MCF 10A (cell line): ENCODE results near the gene UBE4A. TPM values are rescaled to one million over a fixed set of nuclear protein-coding genes. Genes with fewer than 3 reads are reported as not detected.
"Not testable (repeated sequence)": the region's sequence is repeated elsewhere in the genome, so short reads cannot be mapped to it uniquely, and the experiment has no call there.

ENCODE experiments used
- BruUV-seq: library from RNA; stranded (reverse); fragments of 400-500 nt; replicated peaks from 2 replicates; lab custom pipeline; 2021; lab: Mats Ljungman, UMichigan
- CTCF ChIA-PET: fragments of 300-600 bp; sonication (Branson Sonifier 250); formaldehyde crosslinking; extraction: SDS; loops from one replicate; lab custom pipeline; 2021; ENCODE audit warnings: antibody characterized with exemption, inconsistent platforms; lab: Yijun Ruan, JAX
- POLR2A ChIA-PET: fragments of 300-600, 350-650 bp; sonication (Branson Sonifier 250); formaldehyde crosslinking; extraction: SDS; loops from one replicate; lab custom pipeline; 2020; ENCODE audit warnings: antibody characterized with exemption, inconsistent platforms; lab: Yijun Ruan, JAX
- DNase-seq: peaks from one replicate; pipeline ENCODE4 v3.0.0-alpha.2; 2018; ENCODE audit not compliant: unreplicated experiment
- H3K27ac Mint-ChIP-seq: one replicate; pipeline ENCODE4 v1.8.0; 2022; ENCODE audit warnings: mild to moderate bottlenecking, low read depth, mixed read lengths; ENCODE audit not compliant: unreplicated experiment
- H3K27me3 Mint-ChIP-seq: one replicate; pipeline ENCODE4 v1.8.0; 2022; ENCODE audit warnings: mixed read lengths; ENCODE audit not compliant: insufficient read depth, unreplicated experiment
- H3K36me3 Mint-ChIP-seq: one replicate; pipeline ENCODE4 v1.8.0; 2022; ENCODE audit warnings: mild to moderate bottlenecking, moderate library complexity, mixed read lengths; ENCODE audit not compliant: insufficient read depth, unreplicated experiment
- H3K4me1 Mint-ChIP-seq: one replicate; pipeline ENCODE4 v1.8.0; 2022; ENCODE audit warnings: mixed read lengths; ENCODE audit not compliant: insufficient read depth, unreplicated experiment
- H3K4me3 Mint-ChIP-seq: one replicate; pipeline ENCODE4 v1.8.0; 2022; ENCODE audit warnings: mild to moderate bottlenecking, moderate library complexity, mixed read lengths; ENCODE audit not compliant: unreplicated experiment
- H3K9me3 Mint-ChIP-seq: one replicate; pipeline ENCODE4 v1.8.0; 2022; ENCODE audit warnings: mixed read lengths; ENCODE audit not compliant: unreplicated experiment
- intact Hi-C: fragments of 100-400 bp; cut with micrococcal nuclease; formaldehyde crosslinking; loops from 2 replicates; pipeline ENCODE4 v1.14.1; 2022
- total RNA-seq: library from RNA; stranded (reverse); gene quantifications from 2 replicates; pipeline ENCODE4 v1.2.3, GENCODE V29; 2022
- TF ChIP-seq, protein P1 (sequence below): fragments of 200-600 bp; IDR thresholded peaks from one replicate; pipeline ENCODE4 v1.8.0; 2022; ENCODE audit warnings: antibody characterized with exemption, mild to moderate bottlenecking; ENCODE audit not compliant: unreplicated experiment

Gene UBE4A
- total RNA-seq, 1 experiment from 2014 or later: 41.0 TPM

DNA sequence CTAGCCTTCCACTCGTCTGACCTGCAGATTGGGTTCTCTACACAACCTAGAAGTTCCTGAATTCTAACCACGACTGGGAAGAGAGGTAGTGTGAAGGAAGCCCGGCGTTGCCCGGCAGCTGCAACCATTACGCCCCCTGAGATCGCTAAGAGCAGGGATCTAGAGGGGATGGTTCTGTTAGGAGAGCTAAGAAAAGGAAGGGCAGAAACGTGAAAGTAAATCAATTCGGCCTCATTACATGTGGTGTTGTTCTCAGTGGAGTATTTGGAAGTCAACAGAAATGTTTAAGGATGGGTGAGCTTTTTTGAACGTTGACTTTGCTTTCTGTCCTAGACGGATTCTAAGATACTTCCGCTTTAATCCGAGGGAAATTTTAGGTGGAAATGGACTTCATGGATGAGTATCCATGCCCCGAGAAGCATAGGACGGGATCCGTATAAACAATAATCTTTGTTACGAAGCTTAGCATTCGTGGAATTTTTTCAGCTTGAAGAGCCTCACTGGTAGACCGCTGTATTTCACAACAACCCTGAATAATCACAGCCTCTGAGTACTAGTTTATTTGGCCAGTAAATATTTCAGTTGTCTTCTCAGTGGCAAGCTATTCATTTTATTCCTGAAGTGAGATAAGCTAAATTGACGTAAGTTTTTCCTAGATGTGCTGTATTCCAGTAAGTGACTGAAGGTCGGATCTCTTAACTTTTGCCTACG, 42.6 kb downstream of the UBE4A start:
- Mint-ChIP-seq H3K27me3 (no peaks in the 10 kb centered on the region), H3K36me3 (peaks cover 28% of the 10 kb centered on the region), H3K4me3 (peak overlapping the region; percentile 81), H3K4me1 (peaks cover 40% of the 10 kb centered on the region), H3K9me3 (no peaks in the 10 kb centered on the region), H3K27ac (peak overlapping the region; percentile 93)
- intact Hi-C loops: loop anchor here (1.0 kb wide), 2 partner anchors 35 to 86 kb away; no protein-coding TSS in a partner anchor
- ChIA-PET POLR2A (interaction anchor here (0.6 to 6.3 kb wide), 28 partner anchors 9 to 616 kb away, joined by 3 to 78 read pairs (median 3); partner anchors contain the start of genes KMT2A, MPZL3, RPS25 and UBE4A), CTCF (interaction anchor here (0.5 to 1.7 kb wide), 11 partner anchors 11 to 256 kb away, joined by 3 to 11 read pairs (median 3); no protein-coding TSS in a partner anchor)
- TF ChIP-seq, protein P1, sequence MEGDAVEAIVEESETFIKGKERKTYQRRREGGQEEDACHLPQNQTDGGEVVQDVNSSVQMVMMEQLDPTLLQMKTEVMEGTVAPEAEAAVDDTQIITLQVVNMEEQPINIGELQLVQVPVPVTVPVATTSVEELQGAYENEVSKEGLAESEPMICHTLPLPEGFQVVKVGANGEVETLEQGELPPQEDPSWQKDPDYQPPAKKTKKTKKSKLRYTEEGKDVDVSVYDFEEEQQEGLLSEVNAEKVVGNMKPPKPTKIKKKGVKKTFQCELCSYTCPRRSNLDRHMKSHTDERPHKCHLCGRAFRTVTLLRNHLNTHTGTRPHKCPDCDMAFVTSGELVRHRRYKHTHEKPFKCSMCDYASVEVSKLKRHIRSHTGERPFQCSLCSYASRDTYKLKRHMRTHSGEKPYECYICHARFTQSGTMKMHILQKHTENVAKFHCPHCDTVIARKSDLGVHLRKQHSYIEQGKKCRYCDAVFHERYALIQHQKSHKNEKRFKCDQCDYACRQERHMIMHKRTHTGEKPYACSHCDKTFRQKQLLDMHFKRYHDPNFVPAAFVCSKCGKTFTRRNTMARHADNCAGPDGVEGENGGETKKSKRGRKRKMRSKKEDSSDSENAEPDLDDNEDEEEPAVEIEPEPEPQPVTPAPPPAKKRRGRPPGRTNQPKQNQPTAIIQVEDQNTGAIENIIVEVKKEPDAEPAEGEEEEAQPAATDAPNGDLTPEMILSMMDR: no peak
- BruUV-seq: TSS peak; percentile 50
- peak; percentile 53 for DNase-seq

DNA sequence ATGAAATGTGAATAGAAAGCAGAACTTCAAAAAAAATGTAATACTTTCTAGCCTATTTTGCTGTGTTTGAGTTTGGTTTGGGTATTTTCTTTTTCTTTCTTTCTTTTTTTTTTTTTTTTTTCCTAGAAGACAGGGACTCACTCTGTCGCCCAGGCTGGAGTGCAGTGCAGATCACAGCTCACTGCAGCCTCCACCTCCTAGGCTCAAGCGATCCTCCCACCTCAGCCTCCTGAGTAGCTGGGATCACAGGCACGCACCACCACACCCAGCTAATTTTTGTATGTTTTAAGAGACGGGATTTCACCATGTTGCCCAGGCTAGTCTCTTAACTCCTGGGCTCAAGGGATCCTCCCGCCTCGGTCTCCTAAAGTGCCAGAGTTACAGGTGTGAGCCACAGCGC, 43.2 kb downstream of the UBE4A start:
- POLR2A ChIA-PET: interaction anchor here (0.6 to 6.3 kb wide), 27 partner anchors 9 to 1121 kb away, joined by 3 to 78 read pairs (median 3); partner anchors contain the start of genes KMT2A, MPZL3, RPS25 and UBE4A
- Mint-ChIP-seq H3K27ac (peak overlapping the region; percentile 93), H3K4me3 (peak overlapping the region; percentile 81), H3K4me1 (peaks cover 40% of the 10 kb centered on the region), H3K36me3 (peaks cover 28% of the 10 kb centered on the region)
- DNase-seq, H3K27me3 Mint-ChIP-seq, H3K9me3 Mint-ChIP-seq, BruUV-seq, intact Hi-C loops: not testable (repeated sequence)
- CTCF ChIA-PET: interaction anchor here (0.5 to 1.7 kb wide), 9 partner anchors 12 to 155 kb away, joined by 3 to 11 read pairs (median 4); no protein-coding TSS in a partner anchor

DNA sequence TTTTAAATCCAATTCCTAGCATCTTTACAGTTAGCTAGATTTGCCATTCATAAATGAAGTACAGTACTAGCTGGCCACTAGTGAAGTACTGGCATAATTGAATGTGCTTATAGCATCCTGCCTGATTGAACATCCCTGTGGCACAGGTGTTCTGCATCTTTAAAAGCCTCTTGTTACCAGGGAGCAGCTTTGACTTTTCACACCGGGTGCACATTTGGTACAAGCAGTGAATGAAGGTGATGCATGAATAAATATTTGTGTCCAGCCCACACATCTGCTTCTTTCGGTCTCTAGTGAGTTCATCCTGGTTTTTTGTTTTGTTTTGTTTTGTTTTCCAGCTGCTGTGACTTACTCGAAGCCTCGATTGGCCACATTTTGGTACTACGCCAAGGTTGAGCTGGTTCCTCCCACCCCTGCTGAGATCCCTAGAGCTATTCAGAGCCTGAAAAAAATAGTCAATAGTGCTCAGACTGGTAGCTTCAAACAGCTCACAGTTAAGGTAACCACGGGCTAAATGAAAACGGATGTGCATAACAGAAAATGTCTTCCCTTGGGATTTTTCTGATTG, 47.3 kb downstream of the UBE4A start:
- intact Hi-C loops: no loop called here
- no peak overlapping the region for H3K4me3 Mint-ChIP-seq
- no peaks in the 10 kb centered on the region for H3K9me3 Mint-ChIP-seq
- no TSS peak for BruUV-seq
- no peak for DNase-seq
- peaks cover 52% of the 10 kb centered on the region for H3K36me3 Mint-ChIP-seq
- POLR2A ChIA-PET: interaction anchor here (0.7 to 6.3 kb wide), 4 partner anchors 8 to 34 kb away, joined by 3 to 78 read pairs (median 3); partner anchors contain the start of gene KMT2A
- H3K27me3 Mint-ChIP-seq: no peaks in the 10 kb centered on the region
- TF ChIP-seq, protein P1: no peak
- no peak overlapping the region for H3K27ac Mint-ChIP-seq
- CTCF ChIA-PET: interaction anchor here (0.7 kb wide), 1 partner anchor 102 kb away, joined by 3 read pairs; no protein-coding TSS in a partner anchor
- H3K4me1 Mint-ChIP-seq: peaks cover 32% of the 10 kb centered on the region

DNA sequence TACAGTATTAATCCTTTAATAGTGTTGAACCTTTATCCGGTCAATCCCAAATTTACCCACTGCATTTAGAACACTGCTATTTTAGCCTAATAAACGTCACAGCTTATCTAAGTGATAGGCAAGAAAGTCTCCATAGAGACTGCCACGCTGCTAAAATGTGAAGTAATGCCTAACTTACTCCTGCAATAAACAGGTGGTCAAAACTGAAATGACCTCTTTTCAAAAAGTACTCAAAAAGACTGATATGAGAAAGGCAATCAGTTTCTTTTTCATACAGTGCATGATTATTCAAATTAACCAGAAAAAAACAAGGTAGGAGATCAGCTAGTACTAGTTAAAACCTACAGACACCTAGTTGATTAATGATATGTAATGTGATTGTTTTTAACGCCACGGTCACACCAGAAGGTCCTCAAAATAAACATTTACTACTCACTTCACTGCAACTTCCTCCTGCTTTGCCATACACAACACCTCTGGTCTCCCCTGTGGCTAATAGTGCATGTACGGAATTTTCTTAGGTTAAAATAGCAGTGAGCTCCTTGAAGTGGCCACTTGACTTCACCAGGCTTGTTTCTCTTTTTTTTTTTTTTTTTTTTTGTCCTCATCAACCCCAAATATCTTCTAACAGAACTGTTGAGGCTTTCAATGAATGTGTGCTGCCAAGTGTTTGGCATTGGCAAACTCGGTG, 50.8 kb downstream of the UBE4A start:
- H3K4me1 Mint-ChIP-seq: peaks cover 11% of the 10 kb centered on the region
- peaks cover 52% of the 10 kb centered on the region for H3K36me3 Mint-ChIP-seq
- no peak for DNase-seq
- H3K9me3 Mint-ChIP-seq: no peaks in the 10 kb centered on the region
- no peak overlapping the region for H3K4me3 Mint-ChIP-seq
- BruUV-seq: no TSS peak
- TF ChIP-seq, protein P1: no peak
- intact Hi-C loops: no loop called here
- H3K27ac Mint-ChIP-seq: no peak overlapping the region
- POLR2A ChIA-PET: no interaction called here
- H3K27me3 Mint-ChIP-seq: no peaks in the 10 kb centered on the region
- CTCF ChIA-PET: no interaction called here
